HCT116 (cell line): Measurements from ENCODE around the gene IL37. TPM values are rescaled to one million over a fixed set of nuclear protein-coding genes. Genes with fewer than 3 reads are reported as not detected.

Experiments used
- ATAC-seq: fragments of 200-7000 bp; cut with Tn5 transposase; 2 replicates; pipeline ENCODE4 v1.9.1; 2020; ENCODE audit warnings: mild to moderate bottlenecking, moderate library complexity
- BruUV-seq: library from RNA; stranded (reverse); fragments of 400-500 nt; replicated peaks from 2 replicates; lab custom pipeline; 2021; lab: Mats Ljungman, UMichigan
- CTCF ChIA-PET: fragments of 300-600 bp; sonication (Branson Sonifier 250); formaldehyde crosslinking; loops from one replicate; lab custom pipeline; 2021; ENCODE audit warnings: antibody characterized with exemption; lab: Charles Lee
- POLR2A ChIA-PET: fragments of 300-600, 350-600 bp; sonication (Branson Sonifier 250); formaldehyde crosslinking; loops from one replicate; lab custom pipeline; 2021; ENCODE audit warnings: antibody characterized with exemption; lab: Charles Lee
- RAD21 ChIA-PET, 2 experiments: fragments of 300-600 bp; sonication (Branson Sonifier 250); formaldehyde crosslinking; loops; one replicate each; lab custom pipeline; 2023; ENCODE audit warnings: low total read pairs in 2 of 2; ENCODE audit not compliant: uncharacterized antibody in 2 of 2, unreplicated experiment in 2 of 2, low non-redundant PET in 1 of 2; lab: Charles Lee
- DNase-seq: peaks from one replicate; pipeline ENCODE4 v3.0.0-alpha.2; 2010; ENCODE audit warnings: low read depth, low spot score
- H2AFZ ChIP-seq: fragments of 200-600 bp; shearing (Covaris generic), sonication (generic); 2 replicates; pipeline ENCODE4 v1.6.1; 2017; ENCODE audit warnings: low read depth, mixed run types, mixed read lengths, antibody characterized with exemption, low read length; ENCODE audit not compliant: poor library complexity, severe bottlenecking
- H3K27ac ChIP-seq: 2 replicates; pipeline ENCODE4 v1.5.1; 2012; ENCODE audit warnings: low read depth, low read length
- H3K27me3 ChIP-seq: fragments of 200-600 bp; sonication (generic); 2 replicates; pipeline ENCODE4 v1.6.1; 2016; ENCODE audit warnings: mixed run types, low read length, mixed read lengths; ENCODE audit not compliant: insufficient read depth
- H3K36me3 ChIP-seq, 2 experiments: fragments of 200-500 bp in 1 of 2; fragments of 200-600 bp in 1 of 2; sonication (Bioruptor generic) in 1 of 2; sonication (generic) in 1 of 2; 2 replicates each; pipeline versions ENCODE4 v1.5.1 to v1.6.1; 2014 to 2016; ENCODE audit warnings: low read length in 2 of 2, inconsistent platforms in 1 of 2, mixed read lengths in 1 of 2, mixed run types in 1 of 2; ENCODE audit not compliant: insufficient read depth in 2 of 2, control insufficient read depth in 1 of 2
- H3K4me1 ChIP-seq, 2 experiments: fragments of 200-600 bp in 1 of 2; sonication (generic) in 1 of 2; 2 replicates each; pipeline versions ENCODE4 v1.5.1 to v1.6.1; 2012 to 2017; ENCODE audit warnings: low read length in 2 of 2, inconsistent platforms in 1 of 2, mild to moderate bottlenecking in 1 of 2, mixed read lengths in 1 of 2, mixed run types in 1 of 2, moderate library complexity in 1 of 2; ENCODE audit not compliant: insufficient read depth in 2 of 2, control insufficient read depth in 1 of 2
- H3K4me2 ChIP-seq: fragments of 200-600 bp; sonication (generic); 2 replicates; pipeline ENCODE4 v1.6.1; 2017; ENCODE audit warnings: mixed run types, low read length, mixed read lengths
- H3K4me3 ChIP-seq, 2 experiments: fragments of 200-600 bp in 1 of 2; sonication (generic) in 1 of 2; replicated peaks in 1 of 2; 2 replicates each; pipeline ENCODE4 v1.5.1; 2011 to 2016; ENCODE audit warnings: low read length in 2 of 2, control low read depth in 1 of 2, low read depth in 1 of 2, mild to moderate bottlenecking in 1 of 2, mixed read lengths in 1 of 2, mixed run types in 1 of 2
- H3K79me2 ChIP-seq: fragments of 200-600 bp; sonication (generic); 2 replicates; pipeline ENCODE4 v1.6.1; 2017; ENCODE audit warnings: mild to moderate bottlenecking, mixed run types, low read length, moderate library complexity, mixed read lengths; ENCODE audit not compliant: insufficient read depth
- H3K9ac ChIP-seq: fragments of 200-600 bp; sonication (generic); 2 replicates; pipeline ENCODE4 v1.6.1; 2016; ENCODE audit warnings: low read length, mixed read lengths
- H3K9me2 ChIP-seq: fragments of 200-600 bp; sonication (generic), shearing (Covaris generic); 2 replicates; pipeline ENCODE4 v1.6.1; 2017; ENCODE audit warnings: mixed run types, mild to moderate bottlenecking, moderate library complexity; ENCODE audit not compliant: insufficient read depth
- H3K9me3 ChIP-seq, 2 experiments: fragments of 200-500 bp in 1 of 2; fragments of 200-600 bp in 1 of 2; sonication (Bioruptor generic) in 1 of 2; sonication (generic) in 1 of 2; 2 replicates each; pipeline ENCODE4 v1.6.1; 2014 to 2017; ENCODE audit warnings: low read length in 2 of 2, mixed read lengths in 2 of 2, inconsistent platforms in 1 of 2, low read depth in 1 of 2, mild to moderate bottlenecking in 1 of 2, mixed run types in 1 of 2, moderate library complexity in 1 of 2; ENCODE audit not compliant: control insufficient read depth in 1 of 2, insufficient read depth in 1 of 2
- H4K20me1 ChIP-seq: fragments of 200-600 bp; sonication (generic), shearing (Covaris generic); 2 replicates; pipeline ENCODE4 v1.6.1; 2017; ENCODE audit warnings: mixed run types, mild to moderate bottlenecking, moderate library complexity; ENCODE audit not compliant: insufficient read depth
- ATF3 ChIP-seq: IDR thresholded peaks from 2 replicates; pipeline ENCODE4 v1.6.1; 2012
- CBX3 ChIP-seq: IDR thresholded peaks from 2 replicates; pipeline ENCODE4 v1.6.1; 2012; ENCODE audit warnings: low read depth
- CTCF ChIP-seq, 3 experiments: fragments of 200-600 bp in 1 of 3; sonication (generic) in 1 of 3; IDR thresholded peaks in 2 of 3; conservative IDR thresholded peaks in 1 of 3; 2 replicates each; pipeline ENCODE4 v1.5.1; 2012 to 2017; ENCODE audit warnings: low read depth in 2 of 3, low read length in 2 of 3, antibody characterized with exemption in 1 of 3, borderline replicate concordance in 1 of 3, control low read depth in 1 of 3, mild to moderate bottlenecking in 1 of 3, mixed read lengths in 1 of 3, mixed run types in 1 of 3, moderate library complexity in 1 of 3; ENCODE audit not compliant: insufficient read depth in 1 of 3
- EGR1 ChIP-seq: IDR thresholded peaks from 2 replicates; pipeline ENCODE4 v1.6.1; 2012; ENCODE audit warnings: low read depth
- ELF1 ChIP-seq: IDR thresholded peaks from 2 replicates; pipeline ENCODE4 v1.6.1; 2012; ENCODE audit warnings: low read depth, borderline replicate concordance
- EZH2 ChIP-seq: fragments of 200-600 bp; sonication (generic); IDR thresholded peaks from 2 replicates; pipeline ENCODE4 v1.6.1; 2017; ENCODE audit warnings: antibody characterized with exemption, mixed run types
- EZH2phosphoT487 ChIP-seq: fragments of 200-600 bp; IDR thresholded peaks from 2 replicates; pipeline ENCODE4 v1.6.1; 2018; ENCODE audit warnings: antibody characterized with exemption, borderline replicate concordance
- FOSL1 ChIP-seq: IDR thresholded peaks from 2 replicates; pipeline ENCODE4 v1.6.1; 2012; ENCODE audit warnings: low read depth
- MAX ChIP-seq: IDR thresholded peaks from 2 replicates; pipeline ENCODE4 v1.6.1; 2012
- POLR2A ChIP-seq: IDR thresholded peaks from 2 replicates; pipeline ENCODE4 v1.7.0; 2011; ENCODE audit warnings: borderline replicate concordance; ENCODE audit not compliant: insufficient read depth, insufficient read length; ENCODE audit errors: extremely low read depth
- SRF ChIP-seq: IDR thresholded peaks from 2 replicates; pipeline ENCODE4 v1.6.1; 2012; ENCODE audit warnings: low read depth
- YY1 ChIP-seq: IDR thresholded peaks from 2 replicates; pipeline ENCODE4 v1.6.1; 2011; ENCODE audit warnings: low read length, low read depth, moderate library complexity, mild to moderate bottlenecking; ENCODE audit not compliant: insufficient replicate concordance; ENCODE audit errors: extremely low read depth
- ZBTB33 ChIP-seq: IDR thresholded peaks from 2 replicates; pipeline ENCODE4 v1.6.1; 2011; ENCODE audit warnings: mild to moderate bottlenecking, low read length, moderate library complexity; ENCODE audit not compliant: insufficient replicate concordance; ENCODE audit errors: extremely low read depth
- ZNF274 ChIP-seq: fragments of 200-500 bp; sonication (Bioruptor generic); IDR thresholded peaks from 2 replicates; pipeline ENCODE4 v1.6.1; 2014; ENCODE audit warnings: mild to moderate bottlenecking, low read depth, low read length, inconsistent platforms
- intact Hi-C: fragments of 100-400 bp; cut with micrococcal nuclease; formaldehyde crosslinking; loops from 2 replicates; pipeline ENCODE4 v1.10.0; 2022
- total RNA-seq: library from RNA; stranded (reverse); gene quantifications from one replicate; pipeline ENCODE4 v1.2.1, GENCODE V29; 2021; ENCODE audit not compliant: unreplicated experiment

IL37 gene
- total RNA-seq, 1 experiment from 2014 or later, result not detected

GRCh38 chr2:112926707-112927106 lies 15.7 kb downstream of the IL37 start:
- BruUV-seq, result no TSS peak
- POLR2A ChIA-PET, result no interaction called here
- no peaks in the 10 kb centered on the region for H3K9me3 ChIP-seq

More at GRCh38 chr2:112926707-112927106, 15.7 kb downstream of the IL37 start:
- Histone ChIP-seq H3K4me3 (no peak overlapping the region), H3K36me3 (no peaks in the 10 kb centered on the region), H3K4me1 (peaks cover 0 to 7% of the 10 kb centered on the region in 2 experiments; a peak in 1 of 4 replicates), H3K27ac (no peak overlapping the region), H3K4me2 (no peak overlapping the region), H2AFZ (no peak overlapping the region), H3K9ac (no peak overlapping the region), H3K9me2 (no peaks in the 10 kb centered on the region), H3K79me2 (no peaks in the 10 kb centered on the region), H3K27me3 (no peaks in the 10 kb centered on the region), H4K20me1 (no peaks in the 10 kb centered on the region)
- TF ChIP-seq POLR2A, result no peak
- TF ChIP-seq EZH2, result no peak
- TF ChIP-seq EZH2phosphoT487, result no peak
- no peak for TF ChIP-seq ZBTB33
- no peak for TF ChIP-seq CTCF (IDR thresholded peaks at IDR 0.05 in 2 of 3, conservative IDR thresholded peaks at IDR 0.05 in 1 of 3; ENCODE audit: borderline replicate concordance in 1 of 3, insufficient read depth in 1 of 3, low read depth in 2 of 3, low read length in 2 of 3)
- TF ChIP-seq SRF, result no peak
- no peak for TF ChIP-seq ATF3
- TF ChIP-seq EGR1, result no peak
- TF ChIP-seq ZNF274, result no peak
- no peak for TF ChIP-seq YY1
- TF ChIP-seq MAX, result no peak
- no peak for TF ChIP-seq FOSL1
- no peak for TF ChIP-seq ELF1
- TF ChIP-seq CBX3, result no peak
- CTCF ChIA-PET, result interaction anchor here (1.2 to 1.7 kb wide), 2 partner anchors 15 to 32 kb away, joined by 5 to 6 read pairs; no protein-coding TSS in a partner anchor
- DNase-seq (no peak), ATAC-seq (no peak)
- intact Hi-C loops, result no loop called here
- RAD21 ChIA-PET, result no interaction called here
